IPS DF 4.7 (cell line): ENCODE measurements around the gene CCDC137.
"Not testable (repeated sequence)": the region's sequence is repeated elsewhere in the genome, so short reads cannot be mapped to it uniquely, and the experiment has no call there.

Experiments used
- DNase-seq: peaks from one replicate; pipeline ENCODE4 v3.0.0-alpha.2; 2013; ENCODE audit warnings: low spot score; ENCODE audit errors: extremely low read depth

CCDC137 gene, protein sequence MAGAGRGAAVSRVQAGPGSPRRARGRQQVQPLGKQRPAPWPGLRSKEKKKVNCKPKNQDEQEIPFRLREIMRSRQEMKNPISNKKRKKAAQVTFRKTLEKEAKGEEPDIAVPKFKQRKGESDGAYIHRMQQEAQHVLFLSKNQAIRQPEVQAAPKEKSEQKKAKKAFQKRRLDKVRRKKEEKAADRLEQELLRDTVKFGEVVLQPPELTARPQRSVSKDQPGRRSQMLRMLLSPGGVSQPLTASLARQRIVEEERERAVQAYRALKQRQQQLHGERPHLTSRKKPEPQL

DNA sequence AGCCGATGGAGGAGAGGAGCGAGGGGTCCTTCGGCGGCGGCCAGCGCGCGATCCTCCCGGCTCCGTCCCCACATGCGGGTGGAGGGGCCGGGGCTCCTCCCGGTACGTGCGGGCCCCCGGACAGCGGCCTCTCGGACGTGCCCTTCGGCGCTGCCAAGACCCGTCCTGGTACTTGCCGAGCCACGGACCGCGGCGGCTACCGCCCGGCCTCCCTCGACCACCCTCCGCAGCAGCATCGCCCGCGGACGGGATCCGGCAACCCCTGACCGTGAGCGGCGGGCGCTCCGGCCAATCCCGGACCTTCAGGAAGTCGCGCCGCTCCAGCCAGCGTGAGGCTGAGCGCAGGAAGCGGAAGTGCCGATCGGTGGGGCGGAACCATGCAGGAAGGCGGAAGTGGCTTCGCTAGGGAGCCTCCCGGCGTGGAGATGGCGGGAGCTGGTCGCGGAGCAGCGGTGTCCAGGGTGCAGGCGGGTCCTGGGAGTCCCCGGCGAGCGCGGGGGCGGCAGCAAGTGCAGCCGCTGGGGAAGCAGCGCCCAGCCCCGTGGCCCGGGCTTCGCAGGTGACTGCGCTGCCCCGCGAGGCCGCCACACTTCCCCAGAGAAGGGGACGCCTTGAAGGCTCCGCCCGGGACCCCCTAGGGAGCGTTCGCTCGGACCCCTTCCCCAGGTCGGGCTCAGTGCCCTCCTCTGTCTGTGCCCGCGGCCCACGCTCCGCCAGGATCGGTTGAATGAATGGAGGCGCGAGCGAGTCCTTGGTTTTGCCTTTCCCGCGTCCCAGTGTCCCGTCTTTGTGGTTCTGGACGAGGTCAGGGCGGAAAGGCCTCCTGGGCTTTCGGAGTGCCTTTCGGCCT is at the start of gene CCDC137, which contains the start of gene OXLD1:
Gene CCDC137 (plus strand): TSS at position 396 of the 850 bp plus-strand sequence. CDS start 30 bp downstream, at position 426.
Gene OXLD1 (minus strand): TSS at position 264 of the 850 bp plus-strand sequence. CDS start 28 bp downstream, at position 236.
- DNase-seq = peak; percentile 76

- no peak for DNase-seq
Observed at GRCh38 chr17:81616877-81617276, 49.7 kb upstream of the CCDC137 start.

- DNase-seq = not testable (repeated sequence)
Observed at GRCh38 chr17:81618307-81618706, 48.2 kb upstream of the CCDC137 start.

DNA sequence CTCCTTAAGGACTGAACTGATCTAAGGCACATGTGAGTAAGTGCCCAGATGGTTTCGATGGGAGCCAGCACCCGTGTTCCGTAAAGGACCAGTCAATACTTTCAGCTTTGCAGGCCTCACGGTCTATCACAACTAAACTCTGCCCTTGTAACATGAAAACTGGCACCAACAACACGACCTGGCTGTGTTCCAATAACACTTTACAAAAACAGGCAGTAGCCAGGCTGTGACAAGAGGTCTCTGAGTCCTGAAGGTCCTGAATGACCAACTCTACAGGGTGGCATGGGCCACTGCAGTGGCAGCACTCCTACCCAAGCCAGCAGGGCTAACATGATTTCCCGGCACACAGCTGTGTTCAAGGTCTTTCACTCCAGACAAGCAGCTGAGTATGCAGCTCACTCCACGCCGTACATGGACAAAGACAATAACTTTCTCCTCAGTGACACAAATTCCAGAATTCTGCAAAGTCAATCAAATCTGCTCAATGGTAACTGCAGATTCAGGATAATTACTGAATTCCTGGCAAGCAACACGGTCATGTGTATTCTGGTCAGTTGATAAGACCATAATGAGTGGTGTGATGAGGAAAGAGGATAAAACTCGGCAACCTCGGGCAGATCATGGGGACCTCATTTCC is 44.9 kb upstream of the CCDC137 start:
- DNase-seq = no peak

- DNase-seq = no peak
Observed at GRCh38 chr17:81630274-81630673, 36.3 kb upstream of the CCDC137 start.

DNA sequence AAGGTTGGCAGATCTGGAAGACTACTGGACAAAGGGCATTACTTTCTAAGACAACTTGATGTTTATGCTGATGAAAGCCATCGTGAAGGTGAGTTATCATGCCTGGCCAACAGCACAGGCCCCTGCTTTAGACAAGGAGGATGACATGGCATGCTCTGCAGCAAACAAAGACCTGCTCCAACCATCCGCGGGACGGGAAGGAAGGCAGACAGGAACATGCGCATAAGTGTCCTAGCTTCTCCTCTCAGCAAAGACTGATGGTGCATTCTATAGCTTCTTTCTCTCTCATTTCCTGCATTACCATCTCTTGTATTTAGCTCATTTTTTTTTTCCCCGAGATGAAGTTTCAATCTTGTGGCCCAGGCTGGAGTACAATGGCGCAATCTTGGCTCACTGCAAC is 35.1 kb upstream of the CCDC137 start:
- DNase-seq = no peak

DNA sequence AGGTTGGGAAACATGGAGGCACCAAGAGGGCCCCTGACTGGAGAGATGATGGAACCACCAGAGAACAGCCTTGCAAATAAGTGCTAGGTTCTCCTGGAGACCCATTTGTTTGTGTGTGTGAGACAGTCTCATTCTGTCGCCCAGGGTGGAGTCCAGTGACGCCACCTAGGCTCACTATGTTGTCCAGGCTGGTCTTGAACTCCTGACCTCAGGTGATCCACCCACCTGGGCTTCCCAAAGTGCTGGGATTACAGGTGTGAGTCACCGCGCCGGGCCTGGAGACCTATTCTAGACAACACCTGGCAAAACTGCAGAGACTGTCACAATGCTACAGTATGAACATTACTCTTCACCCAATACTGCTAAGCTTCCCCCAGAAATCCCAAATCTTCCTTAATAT is 31.1 kb upstream of the CCDC137 start:
- no peak for DNase-seq

DNA sequence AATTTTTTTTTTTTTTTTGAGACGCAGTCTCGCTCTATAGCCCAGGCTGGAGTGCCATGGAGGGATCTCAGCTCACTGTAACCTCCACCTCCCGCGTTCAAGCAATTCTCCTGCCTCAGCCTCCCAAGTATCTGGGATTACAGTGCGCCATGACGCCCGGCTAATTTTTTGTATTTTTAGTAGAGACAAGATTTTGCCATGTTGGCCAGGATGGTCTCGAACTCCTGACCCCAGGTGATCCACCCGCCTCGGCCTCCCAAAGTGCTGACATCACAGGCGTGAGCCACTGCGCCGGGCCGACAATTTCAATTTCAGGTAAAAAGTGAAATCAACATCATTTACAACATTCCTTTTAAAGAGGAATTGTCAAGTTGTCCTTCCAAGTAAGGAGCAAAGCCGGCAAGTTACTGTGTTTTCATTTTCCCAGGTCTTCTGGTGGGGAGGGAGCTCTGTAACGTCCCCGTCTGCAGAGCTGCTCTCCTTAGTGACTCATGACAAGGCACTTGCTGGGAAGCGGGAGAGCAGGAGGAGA is 30.5 kb upstream of the CCDC137 start:
- DNase-seq = no peak

GRCh38 chr17:81636505-81637288 is 29.8 kb upstream of the CCDC137 start, which contains the start of the genes NPLOC4 and TSPAN10:
Gene NPLOC4 (minus strand): TSS chr17:81637112. CDS start chr17:81636930, 182 bp downstream.
Gene TSPAN10 (plus strand): TSS chr17:81637196. CDS start chr17:81642413, 5,217 bp downstream.
- DNase-seq = peak; percentile 46

DNA sequence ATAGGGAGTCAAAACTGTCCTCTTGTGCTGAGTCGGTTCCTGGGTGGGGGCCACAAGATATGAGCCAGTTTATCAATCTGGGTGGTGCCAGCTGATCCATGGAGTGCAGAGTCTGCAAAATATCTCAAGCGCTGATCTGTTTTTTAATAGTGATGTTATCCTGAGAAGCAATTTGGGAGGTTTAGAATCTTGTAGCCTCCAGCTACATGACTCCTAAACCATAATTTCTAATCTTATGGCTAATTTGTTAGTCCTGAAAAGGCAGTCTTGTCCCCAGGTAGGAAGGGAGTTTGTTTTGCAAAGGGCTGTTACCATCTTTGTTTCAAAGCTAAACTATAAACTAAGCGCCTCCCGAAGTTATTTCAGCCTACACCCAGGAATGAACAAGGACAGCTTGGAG is 27.9 kb upstream of the CCDC137 start:
- no peak for DNase-seq

DNA sequence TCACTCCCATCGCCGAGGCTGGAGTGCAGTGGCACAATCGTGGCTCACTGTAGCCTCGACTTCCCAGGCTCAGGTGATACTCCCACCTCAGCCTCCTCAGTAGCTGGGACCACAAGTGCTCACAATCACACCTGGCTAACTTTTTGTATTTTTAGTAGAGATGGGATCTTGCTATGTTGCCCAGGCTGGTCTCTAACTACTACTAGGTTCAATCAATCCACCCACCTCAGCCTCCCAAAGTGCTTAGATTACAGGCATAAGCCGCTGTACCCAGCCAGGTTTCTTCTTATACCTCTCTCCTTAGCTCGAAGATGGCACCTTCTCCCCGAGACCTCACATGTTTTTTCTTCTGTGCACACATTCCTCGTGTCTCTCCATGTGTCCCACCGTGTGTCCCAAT is 26.5 kb upstream of the CCDC137 start:
- no peak for DNase-seq

DNA sequence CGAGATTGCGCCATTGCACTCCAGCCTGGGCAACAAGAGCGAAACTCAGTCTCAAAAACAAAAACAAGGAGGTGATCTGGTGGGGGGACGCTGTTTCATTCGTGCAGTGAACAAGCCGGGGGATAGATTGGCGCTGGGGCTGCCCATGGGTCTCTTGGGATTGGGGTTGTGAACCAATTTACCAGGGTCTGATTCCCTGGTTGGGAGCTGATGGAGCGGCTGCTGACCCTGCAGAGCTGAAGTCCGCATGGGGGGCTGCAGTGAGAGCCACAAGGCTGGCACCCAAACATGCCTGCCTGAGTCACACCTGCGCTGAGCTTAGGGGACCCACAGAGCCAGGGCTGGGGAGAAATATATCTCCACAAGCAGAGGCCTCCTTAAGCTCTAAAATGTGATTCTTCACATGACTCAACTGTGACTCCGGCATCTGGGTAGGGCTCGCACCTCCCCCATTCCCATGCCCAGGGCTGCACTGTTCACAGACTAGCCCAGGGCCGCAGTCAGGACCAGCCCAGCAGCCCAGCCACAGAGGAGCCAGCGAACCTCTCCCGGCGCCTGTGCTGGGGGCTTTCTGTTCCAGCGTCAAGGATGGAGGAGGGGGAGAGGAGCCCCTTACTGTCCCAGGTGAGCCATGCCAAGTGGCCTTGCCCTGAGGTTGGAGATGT is 24.6 kb upstream of the CCDC137 start:
- DNase-seq = no peak

- no peak for DNase-seq
Observed at GRCh38 chr17:81644496-81644895, 22.0 kb upstream of the CCDC137 start.

- no peak for DNase-seq
Observed at GRCh38 chr17:81644976-81645952, 21.3 kb upstream of the CCDC137 start.

DNA sequence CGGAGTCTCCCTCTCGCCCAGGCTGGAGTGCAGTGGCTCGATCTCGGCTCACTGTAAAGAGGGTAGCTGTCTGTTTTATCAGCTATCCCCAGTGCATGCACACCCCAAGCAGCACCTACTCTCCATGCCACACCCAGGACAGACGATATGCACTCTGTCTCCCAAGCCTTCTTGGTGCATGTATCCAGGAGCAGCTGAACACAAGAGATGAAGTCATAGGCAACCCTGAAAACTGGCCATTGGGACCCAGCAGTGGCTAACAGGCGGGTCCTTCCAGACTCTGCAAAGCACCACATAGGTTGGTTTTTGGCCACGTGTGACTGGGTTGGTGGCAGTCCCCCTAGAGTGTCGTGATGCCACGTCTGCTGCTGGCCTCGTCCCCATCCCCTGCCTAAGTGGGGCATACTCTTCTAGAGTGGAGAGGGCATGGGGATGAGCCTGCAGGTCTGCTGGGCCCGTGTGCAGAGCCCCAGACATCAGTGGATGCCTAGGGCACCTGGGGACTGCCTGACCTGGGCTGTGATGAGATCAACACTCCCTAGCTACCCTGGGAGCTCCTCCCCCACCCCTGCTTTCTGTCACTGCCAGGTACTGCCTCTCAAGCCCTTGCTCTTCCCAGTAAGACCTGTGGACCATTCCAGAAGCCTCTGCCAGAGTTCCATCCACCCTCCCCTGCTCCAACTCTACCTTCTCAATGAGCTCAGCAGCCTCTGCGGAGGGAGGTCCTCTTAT is 19.5 kb upstream of the CCDC137 start:
- no peak for DNase-seq

- no peak for DNase-seq
Observed at GRCh38 chr17:81647640-81648012, 18.9 kb upstream of the CCDC137 start.

GRCh38 chr17:81648013-81648706 is 18.4 kb upstream of the CCDC137 start:
- DNase-seq = no peak

DNA sequence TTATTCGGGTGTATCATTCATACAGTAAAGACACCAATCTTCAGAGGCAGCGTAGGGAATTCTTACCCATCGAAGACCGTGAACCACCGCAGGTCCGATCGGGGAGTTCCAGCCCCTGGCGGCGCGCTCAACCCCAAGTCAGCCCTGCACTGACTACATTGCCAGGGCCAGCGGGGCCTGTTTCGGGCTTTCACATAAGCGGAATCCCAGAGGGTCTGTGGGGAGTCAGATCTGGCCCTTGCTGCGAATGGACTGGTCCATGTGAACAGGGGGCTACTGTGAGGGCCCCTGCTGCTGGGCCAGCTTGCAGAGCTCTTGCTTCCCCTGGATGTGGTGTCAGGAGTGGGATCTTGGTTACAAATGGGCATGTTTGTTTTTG is 17.8 kb upstream of the CCDC137 start:
- DNase-seq = no peak
